ENCODE results near the gene LIMK2.
A peak's percentile ranks its signal among the peaks of the same experiment; 100 is the strongest.
"Not testable (repeated sequence)": the region's sequence is repeated elsewhere in the genome, so short reads cannot be mapped to it uniquely, and the experiment has no call there.

Gene LIMK2

DNA sequence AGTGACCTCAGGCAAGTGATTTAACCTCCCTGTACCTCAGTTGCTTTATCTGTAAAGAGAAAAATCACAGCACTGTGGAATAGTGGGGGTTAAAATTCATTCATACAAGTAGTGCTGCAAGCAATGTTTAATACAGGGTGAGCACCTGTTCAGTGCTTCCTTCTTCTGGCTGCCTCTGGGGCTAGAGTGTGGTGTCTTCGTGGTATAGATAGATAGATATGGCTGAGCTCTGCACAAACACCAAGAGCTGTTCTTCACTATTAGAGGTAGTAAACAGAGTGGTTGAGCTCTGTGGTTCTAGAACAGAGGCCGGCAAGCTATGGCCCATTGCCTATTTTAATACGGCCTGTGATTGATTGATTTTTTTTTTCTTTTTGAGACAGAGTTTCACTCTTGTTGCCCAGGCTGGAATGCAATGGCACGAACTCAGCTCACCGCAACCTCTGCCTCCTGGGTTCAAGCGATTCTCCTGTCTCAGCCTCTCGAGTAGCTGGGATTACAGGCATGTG lies 32.9 kb downstream of the LIMK2 start:
- DNase-seq, result no peak

DNA sequence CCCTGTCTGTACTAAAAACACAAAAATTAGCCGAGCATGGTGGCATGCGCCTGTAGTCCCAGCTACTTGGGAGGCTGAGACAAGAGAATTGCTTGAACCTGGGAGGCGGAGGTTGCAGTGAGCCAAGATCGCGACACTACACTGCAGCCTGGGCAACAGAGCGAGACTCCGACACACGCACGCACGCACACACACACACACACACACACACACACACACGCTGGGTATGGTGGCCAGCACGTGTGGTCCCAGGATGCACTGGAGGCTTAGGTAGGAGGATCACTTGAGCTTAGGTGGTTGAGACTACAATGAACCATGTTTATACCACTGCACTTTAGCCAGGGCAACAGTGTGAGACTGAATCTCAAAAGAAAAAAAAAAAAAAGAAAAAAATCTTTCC lies 33.9 kb downstream of the LIMK2 start:
- not testable (repeated sequence) for DNase-seq

DNA sequence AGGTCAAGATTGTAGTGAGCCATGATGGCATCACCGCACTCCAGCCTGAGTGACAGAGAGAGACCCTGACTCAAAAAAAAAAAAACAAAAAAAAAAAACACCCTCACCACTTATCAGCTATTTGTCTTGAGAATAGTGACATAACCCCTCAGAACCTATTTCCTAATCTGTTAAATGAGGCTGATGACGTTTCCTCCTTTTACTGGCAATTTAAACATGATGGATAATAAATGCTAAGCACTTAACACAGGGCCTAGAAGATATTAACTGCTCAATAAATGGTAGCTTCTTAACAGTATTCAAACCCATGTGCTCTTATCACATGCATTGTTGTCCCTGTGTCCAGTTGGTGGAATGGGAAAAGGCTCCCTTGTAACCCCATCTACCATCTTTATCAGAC lies 34.6 kb downstream of the LIMK2 start:
- no peak for DNase-seq

DNA sequence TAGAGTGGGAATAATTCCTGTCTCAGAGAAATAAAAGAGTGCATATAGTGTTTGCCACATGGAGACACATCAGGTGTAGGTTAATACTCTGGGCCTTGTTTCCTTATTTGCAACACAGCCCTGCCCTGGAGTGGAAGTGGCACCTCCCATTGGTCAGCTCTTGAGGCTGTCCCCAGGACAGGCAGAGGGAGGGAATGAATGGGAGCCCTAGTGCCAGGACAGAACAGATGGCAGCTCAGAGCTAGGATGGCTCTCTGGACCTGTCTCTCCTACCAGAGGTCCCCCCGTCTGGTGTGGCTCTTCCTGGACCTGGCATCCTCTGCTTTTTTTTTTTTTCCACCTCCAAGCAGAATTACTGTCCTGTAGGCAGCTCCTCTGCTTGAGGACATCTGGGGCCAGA lies 35.6 kb downstream of the LIMK2 start:
- no peak for DNase-seq

DNA sequence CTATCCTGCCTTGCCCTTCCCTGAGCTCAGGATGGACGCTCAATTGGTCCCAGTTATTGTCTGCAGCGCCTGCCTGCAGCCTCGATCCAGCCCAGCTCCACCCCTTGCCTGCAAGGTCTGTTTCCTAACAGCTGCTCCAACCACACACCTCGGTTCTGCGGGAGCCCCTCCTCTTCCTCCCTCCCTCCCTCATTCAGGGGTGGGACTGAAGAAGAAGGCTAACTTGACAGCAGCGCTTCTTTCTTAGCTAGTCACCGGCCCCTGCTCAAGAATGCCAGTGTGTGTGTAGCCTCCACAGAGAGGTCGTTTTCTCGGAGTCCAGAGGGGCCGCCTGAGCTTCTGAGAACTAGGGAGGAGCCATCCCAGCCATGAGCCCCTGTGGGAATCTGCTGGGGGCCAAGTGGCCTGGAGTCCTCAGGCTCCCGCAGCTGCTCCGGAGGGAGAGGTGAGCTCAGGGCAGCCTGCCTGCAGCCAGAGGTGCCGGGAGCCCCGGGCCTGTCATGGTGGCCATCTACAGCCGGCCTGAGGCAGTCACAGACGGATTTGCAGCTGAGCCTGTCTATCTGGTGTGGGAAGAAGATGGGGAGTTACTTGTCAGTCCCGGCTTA lies 36.1 kb downstream of the LIMK2 start:
- peak; percentile 70 for DNase-seq

DNA sequence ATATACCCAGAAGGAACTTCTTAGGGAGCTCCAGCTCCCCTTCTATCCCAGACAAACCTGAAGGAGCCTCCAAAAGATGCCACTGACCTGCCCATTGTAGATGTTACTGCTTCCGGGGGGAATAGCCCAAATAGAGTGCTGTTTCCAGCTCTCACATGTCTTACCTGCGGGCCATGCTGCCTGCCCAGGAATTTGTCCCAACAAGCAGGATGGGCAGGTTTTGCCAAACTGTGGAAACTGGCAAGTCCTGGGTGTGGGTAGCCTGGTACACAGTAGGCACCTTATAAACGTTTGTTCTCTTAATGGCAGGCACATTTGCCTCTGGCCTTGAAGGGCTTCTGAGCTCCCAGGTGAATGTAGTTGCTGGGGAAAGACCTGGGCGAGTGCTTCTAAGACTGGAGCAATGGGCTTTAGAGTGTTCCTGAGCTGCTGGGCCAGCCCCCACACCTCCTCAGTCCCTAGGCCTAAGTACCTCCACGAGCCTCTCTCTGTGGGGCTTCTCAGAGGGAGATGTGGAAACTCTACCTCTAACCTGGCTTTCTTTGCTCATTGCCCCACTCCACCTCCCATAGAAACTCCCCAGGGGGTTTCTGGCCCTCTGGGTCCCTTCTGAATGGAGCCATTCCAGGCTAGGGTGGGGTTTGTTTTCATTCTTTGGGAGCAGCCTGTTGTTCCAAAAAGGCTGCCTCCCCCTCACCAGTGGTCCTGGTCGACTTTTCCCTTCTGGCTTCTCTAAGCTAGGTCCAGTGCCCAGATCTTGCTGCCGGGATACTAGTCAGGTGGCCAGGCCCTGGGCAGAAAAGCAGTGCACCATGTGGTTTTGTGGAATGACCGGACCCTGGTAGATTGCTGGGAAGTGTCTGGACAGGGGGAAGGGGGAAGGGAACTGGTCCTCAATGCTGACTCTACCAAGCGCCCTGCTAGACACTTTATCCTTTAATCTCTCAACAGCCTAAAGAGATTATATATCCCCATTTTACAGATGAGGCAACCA lies 37.2 kb downstream of the LIMK2 start:
- DNase-seq, result no peak

DNA sequence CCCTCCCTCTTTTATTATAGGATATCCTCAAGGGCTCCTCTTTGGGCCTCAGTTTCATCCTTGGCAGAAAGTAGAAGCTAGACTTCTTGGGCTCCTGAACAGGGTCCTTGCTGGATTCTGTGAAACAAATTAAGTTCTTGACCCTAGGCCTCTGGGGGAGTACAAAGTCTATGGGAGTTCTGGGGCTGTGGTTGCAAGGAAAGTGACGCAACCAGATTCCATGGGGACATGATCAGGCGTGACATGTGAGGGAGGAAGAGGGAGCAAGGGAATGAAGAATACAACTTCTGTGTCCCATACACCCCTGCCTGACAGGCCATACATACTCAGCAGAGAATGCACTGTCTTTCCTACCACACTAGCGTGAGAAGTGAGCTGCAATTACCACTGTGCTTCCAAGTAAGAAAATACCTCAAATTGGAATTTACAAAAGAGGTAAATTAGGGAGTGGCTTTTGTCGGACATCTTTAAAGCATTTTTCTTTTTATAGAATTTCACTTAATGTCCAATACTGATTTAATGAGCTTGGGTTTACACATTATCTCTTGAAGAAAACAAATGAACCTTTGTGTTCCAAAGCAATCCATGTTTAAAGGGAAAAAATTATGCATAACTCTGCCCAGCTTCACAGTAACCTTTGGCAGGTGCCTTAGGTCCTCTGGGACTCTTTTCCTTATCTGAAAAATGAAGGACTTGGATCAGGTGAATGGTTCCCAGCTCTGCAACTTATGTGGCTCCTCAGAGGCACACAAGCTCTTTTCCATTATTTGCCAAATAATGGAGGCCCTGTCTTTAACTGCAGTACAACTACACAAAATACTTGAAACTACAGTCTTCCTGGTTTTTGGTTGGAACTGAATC lies 38.9 kb downstream of the LIMK2 start:
- no peak for DNase-seq

DNA sequence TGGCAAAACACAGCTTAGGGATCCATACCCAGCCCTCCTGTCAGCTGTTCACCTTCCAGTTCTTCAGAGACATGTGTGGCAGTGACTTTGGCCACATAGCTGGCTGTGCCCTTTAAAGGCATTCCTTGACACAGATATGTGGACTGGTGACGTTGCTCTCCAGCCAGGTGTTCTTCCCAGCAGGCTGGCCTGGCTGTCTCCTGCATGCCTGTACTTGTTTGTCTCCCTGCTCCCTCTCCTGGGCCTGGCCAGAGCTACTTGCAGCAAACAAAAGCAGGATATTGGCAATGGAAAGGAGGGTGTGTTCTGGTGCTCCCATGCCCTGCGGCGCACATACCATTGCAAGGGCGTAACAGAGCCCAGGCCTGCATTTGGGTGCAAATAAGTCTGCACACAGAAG lies 41.9 kb downstream of the LIMK2 start:
- no peak for DNase-seq

DNA sequence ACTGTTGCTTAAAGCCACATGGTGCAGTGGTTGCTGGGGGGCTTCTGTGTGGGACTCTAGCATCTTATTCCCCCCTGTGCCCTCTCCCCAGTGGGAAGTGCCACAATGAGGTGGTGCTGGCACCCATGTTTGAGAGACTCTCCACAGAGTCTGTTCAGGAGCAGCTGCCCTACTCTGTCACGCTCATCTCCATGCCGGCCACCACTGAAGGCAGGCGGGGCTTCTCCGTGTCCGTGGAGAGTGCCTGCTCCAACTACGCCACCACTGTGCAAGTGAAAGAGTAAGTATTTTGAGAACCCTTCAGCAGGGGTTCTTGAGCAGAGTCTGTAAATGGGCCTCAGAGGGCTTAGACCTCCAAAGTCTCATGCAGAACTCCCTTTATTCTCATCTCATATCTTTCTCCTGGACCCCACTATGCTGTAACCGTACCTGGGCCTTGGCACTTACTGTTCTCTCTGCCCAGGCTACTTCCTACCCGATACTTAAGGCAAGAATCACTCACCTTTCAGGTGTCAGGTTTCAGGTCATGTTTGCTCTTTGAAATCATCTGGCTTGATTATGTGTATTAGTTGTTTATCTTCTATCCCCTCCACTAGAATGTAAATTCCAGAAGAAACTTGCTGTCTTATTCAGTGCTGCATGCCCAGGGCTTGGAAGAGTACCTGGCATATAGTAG lies 47.8 kb downstream of the LIMK2 start:
- DNase-seq, result no peak

DNA sequence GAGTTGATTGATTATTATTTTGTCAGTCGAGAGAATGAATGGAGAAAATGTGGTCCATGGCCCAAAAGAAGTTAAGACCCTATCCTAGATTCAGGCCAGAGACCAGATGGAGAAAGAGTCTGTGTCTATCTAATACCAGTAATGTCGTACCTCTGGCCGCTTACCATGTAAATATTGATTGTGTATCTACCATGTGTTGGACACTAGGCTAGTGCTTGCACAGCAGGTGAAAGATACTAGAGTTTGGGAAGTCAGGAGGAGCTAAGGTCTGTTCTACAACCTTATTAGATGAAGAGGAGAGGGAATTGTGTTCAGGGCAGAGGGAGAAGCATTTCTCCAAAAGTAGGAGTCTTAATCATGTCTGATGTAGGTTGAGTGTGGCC lies 48.4 kb downstream of the LIMK2 start:
- no peak for DNase-seq

DNA sequence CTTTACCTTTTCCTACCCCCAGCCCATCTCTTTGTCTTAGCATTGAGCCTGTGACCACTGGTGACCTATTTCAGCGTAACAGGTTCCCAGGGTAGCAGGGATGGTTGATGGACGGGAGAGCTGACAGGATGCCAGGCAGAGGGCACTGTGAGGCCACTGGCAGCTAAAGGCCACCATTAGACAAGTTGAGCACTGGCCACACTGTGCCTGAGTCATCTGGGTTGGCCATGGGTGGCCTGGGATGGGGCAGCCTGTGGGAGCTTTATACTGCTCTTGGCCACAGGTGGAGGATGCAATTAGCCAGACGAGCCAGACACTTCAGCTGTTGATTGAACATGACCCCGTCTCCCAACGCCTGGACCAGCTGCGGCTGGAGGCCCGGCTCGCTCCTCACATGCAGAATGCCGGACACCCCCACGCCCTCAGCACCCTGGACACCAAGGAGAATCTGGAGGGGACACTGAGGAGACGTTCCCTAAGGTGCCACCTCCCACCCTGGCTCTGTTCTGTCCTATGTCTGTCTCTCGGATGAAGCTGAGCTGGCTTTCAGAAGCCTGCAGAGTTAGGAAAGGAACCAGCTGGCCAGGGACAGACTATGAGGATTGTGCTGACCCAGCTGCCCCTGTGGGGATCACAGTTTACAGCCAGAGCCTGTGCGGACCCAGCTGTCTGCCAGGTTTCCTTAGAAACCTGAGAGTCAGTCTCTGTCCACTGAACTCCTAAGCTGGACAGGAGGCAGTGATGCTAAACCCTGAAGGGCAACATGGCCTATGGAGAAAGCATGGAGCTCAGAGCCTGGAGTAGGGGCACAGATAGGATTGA lies 50.4 kb downstream of the LIMK2 start:
- no peak for DNase-seq

DNA sequence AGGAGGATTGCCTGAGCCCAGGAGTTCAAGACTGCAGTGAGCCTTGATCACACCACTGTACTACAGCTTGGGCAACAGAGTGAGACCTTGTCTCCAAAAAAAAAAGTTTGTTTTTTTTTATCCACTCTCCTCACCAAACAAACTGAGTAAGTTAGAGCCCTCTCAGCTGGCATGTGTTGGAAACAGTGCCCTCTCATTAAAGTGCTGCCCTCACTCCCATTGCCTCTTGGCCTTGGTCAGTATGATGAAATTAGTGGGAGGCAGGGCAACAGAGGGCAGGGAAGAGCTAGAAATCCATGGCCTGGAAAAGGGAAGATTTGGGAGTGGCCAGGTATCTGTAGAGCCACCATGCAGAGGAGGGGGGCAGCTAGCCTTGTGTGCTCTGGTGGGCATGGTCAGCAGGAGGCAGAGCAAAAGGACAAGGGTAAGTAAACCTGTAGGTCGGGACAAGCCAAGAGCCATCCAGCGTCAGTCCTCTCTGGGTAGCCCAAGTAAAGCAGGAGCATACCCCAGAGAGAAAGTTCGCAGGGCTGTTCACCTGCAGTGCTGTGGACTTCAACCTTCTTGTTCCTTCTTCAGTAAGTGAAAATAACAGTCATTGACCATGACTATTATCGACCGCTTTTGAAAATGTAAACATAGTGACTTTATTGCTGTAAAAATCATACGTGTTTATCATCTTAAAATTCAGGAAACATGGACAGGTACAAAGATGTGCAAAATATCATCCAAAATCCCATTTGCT lies 52.0 kb downstream of the LIMK2 start:
- no peak for DNase-seq

DNA sequence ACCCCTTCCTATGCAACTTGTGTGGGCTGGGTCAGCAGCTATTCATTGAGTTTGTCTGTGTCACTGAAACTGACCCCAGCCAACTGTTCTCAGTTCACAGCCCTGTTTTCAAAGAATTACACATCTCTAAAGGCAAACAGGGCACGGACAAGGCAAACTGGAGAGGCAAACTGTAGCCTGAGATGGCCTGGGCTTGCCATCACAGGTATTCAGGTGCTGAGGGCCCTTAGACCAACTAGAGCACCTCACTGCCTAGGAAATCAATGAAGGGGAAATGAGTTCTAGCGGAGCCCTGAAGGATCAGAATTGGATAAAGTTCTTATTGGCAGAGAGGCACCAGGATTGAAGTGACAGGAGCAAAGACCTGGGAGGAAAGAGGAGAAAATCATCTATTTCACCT lies 56.2 kb downstream of the LIMK2 start:
- DNase-seq, result no peak

DNA sequence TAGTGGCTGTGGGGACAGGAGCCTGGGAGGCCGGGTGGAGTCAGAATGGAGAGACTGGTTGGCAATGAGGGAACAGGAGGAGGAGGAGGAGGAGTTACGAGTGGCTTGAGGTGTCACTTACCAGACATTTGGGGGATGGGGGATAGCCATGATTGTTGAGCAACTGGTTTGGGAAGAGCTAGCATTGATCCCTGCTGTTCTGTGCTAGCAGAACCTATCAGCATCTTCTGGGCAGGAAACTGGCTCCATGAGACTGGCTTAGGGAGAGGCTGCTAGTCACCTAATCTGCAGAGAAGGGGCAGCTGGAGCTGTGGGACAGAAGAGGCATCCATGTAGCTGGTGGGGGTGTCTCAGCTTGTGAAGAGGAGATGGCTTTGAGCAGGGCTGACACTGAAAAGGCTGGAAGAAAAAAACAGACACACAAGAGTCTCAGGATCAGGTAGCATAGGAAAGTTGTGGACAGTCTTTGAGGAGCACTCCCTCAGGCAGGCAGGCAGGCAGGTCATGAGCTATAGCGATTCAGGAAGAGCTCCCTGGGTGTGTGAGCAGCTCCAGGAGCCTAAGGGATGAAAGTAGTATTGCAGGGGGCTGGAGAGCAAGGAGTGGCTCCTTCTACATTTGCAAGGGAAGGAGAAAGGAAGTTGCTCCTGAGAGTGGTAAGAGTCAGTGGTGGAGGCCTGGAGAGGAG lies 57.9 kb downstream of the LIMK2 start:
- DNase-seq, result no peak

DNA sequence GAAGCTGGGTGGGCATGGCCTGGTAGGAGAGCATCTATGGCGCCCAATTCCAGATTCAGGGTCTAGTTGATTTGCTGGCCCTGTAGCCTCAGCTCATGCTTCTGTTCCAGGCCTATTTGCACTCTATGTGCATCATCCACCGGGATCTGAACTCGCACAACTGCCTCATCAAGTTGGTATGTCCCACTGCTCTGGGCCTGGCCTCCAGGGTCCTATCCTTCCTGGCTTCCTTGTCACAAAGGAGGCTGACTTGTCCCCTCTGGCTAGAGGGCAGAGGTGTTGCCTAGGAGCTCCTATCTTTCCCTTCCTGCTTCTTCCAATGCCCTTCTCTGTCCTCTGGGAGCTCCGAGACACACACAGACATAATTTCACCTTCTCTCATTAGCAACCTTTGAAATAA lies 58.9 kb downstream of the LIMK2 start:
- no peak for DNase-seq

DNA sequence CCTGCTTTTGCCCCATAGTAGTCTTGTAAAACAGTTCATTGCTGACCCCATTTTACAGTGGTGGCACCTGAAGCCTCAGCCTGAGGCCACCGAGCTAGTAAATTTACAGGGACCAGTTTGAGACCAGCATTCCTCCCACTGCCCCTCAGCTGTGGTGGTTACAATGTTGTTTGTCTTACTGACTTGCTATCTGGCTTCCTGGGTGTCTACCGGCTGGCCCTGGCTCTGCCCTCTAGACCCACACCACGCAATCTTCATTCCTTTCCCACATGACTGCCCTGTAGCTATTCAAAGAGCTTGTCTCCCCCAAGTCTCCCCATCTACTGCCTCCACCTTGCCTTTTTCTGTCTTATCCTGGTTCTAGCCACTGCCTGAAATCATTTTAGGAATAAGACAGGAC lies 59.4 kb downstream of the LIMK2 start:
- DNase-seq, result no peak

DNA sequence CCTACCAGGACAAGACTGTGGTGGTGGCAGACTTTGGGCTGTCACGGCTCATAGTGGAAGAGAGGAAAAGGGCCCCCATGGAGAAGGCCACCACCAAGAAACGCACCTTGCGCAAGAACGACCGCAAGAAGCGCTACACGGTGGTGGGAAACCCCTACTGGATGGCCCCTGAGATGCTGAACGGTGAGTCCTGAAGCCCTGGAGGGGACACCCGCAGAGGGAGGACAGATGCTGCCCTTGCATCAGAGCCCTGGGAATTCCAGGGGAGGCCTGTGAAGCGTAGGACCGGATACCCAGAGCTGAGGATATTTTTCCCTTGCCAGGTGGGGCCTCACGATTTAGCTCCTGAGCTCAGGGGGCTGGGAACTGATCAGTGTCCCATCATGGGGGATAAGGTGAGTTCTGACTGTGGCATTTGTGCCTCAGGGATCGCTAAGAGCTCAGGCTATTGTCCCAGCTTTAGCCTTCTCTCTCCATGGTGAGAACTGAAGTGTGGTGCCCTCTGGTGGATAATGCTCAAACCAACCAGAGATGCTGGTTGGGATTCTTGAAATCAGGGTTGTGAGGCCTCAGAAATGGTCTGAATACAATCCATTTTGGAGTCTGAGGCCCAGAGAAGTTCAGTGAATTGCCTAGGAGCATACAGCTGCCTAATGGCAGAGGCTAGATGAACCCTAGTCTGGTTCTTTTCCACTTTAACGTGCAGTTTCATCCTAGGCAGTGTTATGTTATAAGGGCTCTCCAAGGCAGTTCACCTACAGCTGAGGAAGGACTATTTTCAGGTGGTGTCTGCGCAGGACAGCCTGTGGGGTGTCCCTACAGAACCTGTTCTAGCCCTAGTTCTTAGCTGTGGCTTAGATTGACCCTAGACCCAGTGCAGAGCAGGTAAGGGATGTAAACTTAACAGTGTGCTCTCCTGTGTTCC lies 60.7 kb downstream of the LIMK2 start:
- peak; percentile 67 for DNase-seq

DNA sequence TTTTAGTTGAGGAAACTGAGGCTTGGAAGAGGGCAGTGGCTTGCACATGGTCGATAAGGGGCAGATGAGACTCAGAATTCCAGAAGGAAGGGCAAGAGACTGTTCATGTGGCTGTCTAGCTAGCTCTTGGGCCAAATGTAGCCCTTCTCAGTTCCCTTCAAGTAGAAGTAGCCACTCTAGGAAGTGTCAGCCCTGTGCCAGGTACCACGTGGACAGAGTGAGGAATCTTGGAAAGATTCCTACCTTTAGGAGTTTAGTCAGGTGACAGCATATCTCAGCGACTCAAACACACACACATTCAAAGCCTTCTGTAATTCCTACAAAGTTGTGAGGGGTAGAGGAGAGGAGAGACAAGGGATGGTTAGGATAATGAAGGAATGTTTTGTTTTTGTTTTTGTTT lies 61.9 kb downstream of the LIMK2 start:
- DNase-seq, result no peak

DNA sequence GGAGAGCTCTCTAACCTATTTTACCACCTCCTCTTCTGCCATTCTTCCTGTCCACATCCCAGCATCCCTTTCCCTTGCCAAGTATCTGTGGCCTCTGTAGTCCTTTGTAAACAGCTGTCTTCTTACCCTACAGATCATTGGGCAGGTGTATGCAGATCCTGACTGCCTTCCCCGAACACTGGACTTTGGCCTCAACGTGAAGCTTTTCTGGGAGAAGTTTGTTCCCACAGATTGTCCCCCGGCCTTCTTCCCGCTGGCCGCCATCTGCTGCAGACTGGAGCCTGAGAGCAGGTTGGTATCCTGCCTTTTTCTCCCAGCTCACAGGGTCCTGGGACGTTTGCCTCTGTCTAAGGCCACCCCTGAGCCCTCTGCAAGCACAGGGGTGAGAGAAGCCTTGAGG lies 62.9 kb downstream of the LIMK2 start:
- DNase-seq, result no peak

Data from stimulated activated CD8-positive, alpha-beta memory T cell treated with anti-CD3 and anti-CD28 coated beads, Interleukin-4, amount 100 ng/mL, for 48 hours (primary cell).